Stimulated activated CD4-positive, alpha-beta T cell treated with anti-CD3 and anti-CD28 coated beads, Interleukin-2, amount 100 ng/mL, for 48 hours (primary cell): ENCODE data around the gene AKT1S1.
"Not testable (repeated sequence)": the region's sequence is repeated elsewhere in the genome, so short reads cannot be mapped to it uniquely, and the experiment has no call there.

Experiments used
- DNase-seq, 2 donors: peaks; one replicate each; pipeline ENCODE4 v3.0.0-alpha.2; 2020

The AKT1S1 gene

DNA sequence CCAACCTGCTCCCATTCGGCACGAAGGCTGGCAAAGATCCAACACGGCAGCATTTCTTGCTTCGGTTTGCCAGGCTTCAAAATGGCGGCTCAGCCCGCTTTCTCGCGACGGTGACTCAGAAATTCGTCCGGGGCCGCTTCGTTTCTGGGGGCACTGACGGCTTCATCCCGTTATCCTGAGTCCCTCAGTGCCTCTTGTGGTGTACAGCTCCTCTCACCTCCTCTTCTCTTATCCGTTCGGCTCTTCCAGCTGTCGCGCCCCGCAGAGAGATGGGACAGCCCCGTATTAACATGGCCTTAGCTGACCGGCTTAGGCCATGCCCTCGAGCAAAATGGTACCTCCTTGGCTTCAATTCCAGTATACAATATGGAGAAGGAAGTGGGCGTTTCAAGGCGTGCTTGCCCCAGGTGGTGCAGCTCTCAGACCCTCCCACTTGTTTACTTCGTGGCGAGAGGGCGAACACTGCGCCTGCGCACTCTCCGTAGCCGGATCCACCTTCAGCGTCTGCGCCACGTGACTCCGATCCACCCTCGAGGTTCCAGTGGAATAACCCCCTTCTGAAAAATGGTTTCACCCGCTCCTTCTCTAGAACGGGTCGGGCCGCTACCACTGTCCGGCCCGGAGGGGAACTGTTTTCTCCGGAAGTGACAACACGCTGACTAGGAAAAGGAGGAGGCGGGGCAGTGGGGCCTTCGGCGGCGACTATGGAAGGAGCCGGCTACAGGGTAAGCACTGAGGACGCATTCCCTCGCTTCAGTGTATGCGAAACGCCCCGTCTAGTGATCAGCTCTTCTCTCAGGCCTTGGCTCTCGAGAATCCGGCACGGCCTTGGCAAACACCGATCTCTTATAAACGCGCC, at the start of gene AKT1S1, which contains the start of gene TBC1D17:
TSS of gene AKT1S1 (minus strand) at position 336 of the 859 bp plus-strand sequence. CDS start 4,060 bp downstream, outside the sequence.
TSS of gene TBC1D17 (plus strand) at position 683 of the 859 bp plus-strand sequence. CDS start at position 705, 22 bp downstream.
- peak; percentile 95 to 96 for DNase-seq

- no peak for DNase-seq
These were observed 49.4 kb upstream of the AKT1S1 start for GRCh38 chr19:49926515-49926914.

DNA sequence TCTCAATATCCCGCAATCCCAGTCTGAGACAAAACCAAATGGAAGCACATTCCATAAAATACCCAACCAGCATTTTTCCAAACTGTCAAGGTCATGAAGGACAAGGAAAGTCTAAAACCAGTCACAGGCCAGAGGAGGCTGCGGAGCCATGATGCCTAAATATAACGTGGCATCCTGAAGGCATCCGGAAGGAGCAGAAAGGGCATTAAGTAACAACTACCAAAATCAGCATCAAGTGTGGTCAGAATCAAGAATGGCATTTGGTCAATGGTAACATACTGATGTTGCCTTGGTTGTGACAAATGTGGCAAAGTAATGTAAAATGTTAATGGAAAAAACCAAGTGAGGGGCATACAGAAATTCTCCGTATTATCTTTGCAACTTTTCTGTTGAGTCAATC, 48.3 kb upstream of the AKT1S1 start:
- DNase-seq = no peak

DNA sequence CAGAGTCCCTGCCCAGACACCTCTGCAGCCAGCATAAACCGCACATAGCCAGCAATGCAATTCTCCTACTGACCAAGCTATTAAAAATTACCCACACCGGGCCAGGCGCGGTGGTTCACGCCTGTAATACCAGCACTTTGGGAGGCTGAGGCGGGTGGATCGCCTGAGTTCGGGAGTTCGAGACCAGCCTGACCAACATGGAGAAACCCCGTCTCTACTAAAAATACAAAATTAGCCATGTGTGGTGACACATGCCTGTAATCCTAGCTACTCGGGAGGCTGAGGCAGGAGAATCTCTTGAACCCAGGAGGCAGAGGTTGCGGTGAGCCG, 47.7 kb upstream of the AKT1S1 start:
- DNase-seq = not testable (repeated sequence)

- no peak for DNase-seq
These were observed 47.1 kb upstream of the AKT1S1 start for GRCh38 chr19:49924004-49924880.

GRCh38 chr19:49923055-49924003, 46.2 kb upstream of the AKT1S1 start:
- DNase-seq = no peak

GRCh38 chr19:49921871-49922795, 45.0 kb upstream of the AKT1S1 start:
- no peak for DNase-seq

- no peak for DNase-seq
These were observed 43.6 kb upstream of the AKT1S1 start for GRCh38 chr19:49920624-49921363.

DNA sequence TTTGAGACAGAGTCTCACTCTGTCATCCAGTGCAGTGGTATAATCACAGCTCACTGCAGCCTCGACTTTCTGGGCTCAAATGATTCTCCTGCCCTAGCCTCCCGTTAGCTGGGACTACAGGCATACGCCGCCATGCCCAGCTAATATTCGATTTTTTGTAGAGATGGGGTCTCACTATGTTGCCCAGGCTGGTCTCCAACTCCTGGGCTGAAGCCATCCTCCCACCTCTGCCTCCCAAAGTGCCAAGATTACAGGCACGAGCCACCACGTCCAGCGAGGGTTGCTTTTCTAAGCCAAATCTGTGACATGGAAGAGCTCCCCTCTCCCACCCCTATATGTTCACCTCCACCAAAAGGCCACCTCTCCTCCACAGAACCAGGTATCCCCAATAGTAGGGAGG, 40.9 kb upstream of the AKT1S1 start:
- no peak for DNase-seq

DNA sequence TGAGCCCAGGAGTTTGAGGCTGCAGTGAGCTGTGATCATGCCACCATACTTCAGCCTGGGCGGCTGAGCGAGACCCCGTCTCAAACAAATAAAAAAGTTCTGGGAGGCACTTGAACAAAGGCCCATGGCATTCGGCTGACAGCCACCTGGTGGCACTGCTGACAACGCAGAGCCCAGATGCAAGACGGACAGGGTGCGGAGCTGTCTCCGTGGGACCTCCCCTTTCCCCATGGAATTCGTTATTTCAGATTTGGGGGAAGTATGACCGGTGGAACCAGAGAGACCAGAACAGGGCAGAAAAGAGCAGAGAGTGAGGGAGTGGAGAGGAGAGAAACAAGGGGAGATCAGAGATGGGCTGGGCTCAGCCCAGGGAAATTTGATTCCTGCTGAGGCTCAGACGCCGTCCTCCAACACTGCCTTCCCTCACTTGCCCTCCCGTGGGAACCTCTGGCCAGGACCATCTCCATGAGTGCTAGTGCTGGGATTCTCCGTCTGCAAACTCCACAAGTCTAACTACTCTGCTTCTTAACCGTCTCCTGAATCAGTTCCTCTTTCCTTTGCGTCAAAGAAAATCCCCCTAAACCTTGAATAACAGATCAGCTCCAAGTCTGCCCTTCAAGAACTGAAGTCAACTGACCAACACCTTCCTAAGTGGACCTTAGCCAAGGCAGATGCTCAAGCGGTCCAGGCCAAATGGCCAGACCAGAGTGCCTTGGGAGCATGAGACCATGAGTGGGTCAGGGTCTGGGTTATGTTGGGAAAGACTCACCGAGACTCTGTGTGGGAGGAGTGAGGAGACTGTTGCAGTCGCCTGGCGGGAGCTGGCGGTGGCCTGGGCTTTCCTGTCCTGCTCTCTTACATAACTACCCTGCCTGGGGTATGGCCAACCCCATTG, 39.9 kb upstream of the AKT1S1 start:
- no peak for DNase-seq

DNA sequence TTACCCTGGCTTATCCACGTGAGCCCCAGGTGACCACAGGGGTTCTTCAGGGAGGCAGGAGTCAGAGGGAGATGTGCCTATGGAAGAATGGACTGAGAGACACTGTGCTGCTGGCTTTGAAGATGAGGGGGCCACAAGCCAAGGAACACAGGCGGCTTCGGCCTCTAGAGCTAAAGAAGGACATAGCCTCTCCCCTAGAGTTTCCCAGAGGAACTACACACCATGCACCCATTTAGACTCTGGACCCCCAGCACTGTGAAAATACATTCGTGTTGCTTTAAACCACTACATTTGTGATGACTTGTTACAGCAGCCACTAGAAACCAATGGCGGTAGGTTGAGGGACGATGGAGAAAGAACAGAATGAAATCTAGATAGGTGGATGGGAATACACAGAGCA, 38.1 kb upstream of the AKT1S1 start:
- no peak for DNase-seq

DNA sequence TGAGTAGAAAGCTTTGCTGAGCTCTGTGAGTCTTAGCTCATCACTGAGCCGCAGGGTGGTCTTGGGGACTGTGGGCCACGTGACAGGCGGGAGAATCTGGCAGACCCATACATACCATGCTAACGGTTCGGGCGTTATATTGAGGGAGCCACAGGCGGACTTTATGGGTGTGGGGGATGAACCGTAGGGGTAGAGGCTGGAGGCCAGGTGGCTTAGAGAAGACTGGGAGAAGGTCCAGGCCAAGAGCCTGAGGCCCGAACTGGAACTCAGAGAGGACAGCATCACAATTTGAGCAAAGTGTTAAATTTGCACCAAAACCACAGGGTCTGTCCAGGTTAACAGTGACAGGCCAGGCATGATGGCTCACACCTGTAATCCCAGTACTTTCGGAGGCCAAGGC, 36.6 kb upstream of the AKT1S1 start:
- DNase-seq = no peak

- no peak for DNase-seq
These were observed 36.0 kb upstream of the AKT1S1 start for GRCh38 chr19:49912965-49913685.

DNA sequence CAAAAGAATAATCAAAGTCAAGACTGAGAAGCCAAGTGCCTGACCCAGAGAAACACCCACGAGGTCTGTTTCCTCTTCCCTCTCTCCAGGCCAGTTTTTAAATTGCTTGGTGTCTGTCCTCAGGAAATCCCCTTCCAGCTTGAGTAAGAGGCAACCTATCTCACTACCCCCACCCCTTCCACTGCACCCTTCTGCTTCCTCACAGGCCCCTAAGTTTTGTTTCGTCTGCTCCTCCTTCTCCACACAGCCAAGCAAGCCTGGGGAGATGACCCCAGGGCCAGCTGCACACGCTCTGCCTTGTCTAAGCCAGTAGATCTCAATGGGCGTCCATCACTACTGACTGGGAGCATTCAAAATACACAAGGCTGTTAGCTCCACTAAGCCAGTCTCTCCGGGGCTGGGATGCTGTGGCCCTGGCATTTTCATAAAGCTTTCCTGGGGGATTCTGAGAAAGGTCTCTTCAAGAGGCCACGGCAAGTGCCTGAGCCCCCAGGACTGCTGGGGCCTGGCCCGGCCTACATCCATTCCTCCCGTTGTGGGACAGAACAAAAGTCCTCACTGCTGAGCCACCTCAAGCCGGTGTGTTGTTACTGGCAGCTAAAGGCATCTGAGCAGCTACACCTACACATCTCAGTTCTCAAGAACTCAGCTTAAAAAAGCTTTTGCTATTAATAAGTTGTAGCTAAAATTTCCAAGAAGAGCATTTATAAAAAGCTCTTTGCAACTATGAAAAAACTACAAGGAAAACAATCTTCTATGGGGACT, 34.4 kb upstream of the AKT1S1 start:
- peak in 1 of 2 donors; percentile 28 for DNase-seq

- DNase-seq = no peak
These were observed 33.0 kb upstream of the AKT1S1 start for GRCh38 chr19:49910179-49910578.

- no peak for DNase-seq
These were observed 31.6 kb upstream of the AKT1S1 start for GRCh38 chr19:49908480-49909420.
